GM12874 (cell line): ENCODE measurements around the gene IL4.

Experiments
- CTCF ChIP-seq: IDR thresholded peaks from 2 replicates; pipeline ENCODE4 v1.5.1; 2011; ENCODE audit warnings: low read depth, mild to moderate bottlenecking, control low read depth, low read length, moderate library complexity; ENCODE audit not compliant: insufficient read depth

Gene IL4

GRCh38 chr5:132729896-132730295 lies 56.1 kb downstream of the IL4 start:
- no peak for TF ChIP-seq CTCF
